Keratinocyte (primary cell): ENCODE results near the gene SSTR3. TPM values are rescaled to one million over a fixed set of nuclear protein-coding genes. Genes with fewer than 3 reads are reported as not detected.

Experiments
- DNase-seq: peaks from one replicate; pipeline ENCODE4 v3.0.0-alpha.2; 2011; ENCODE audit warnings: low read depth, missing footprints, low spot score
- FAIRE-seq: peaks from 2 replicates; lab custom pipeline; 2011; peaks lifted over from hg19 to GRCh38; lab: Jason Lieb, UNC
- H2AFZ ChIP-seq: 2 replicates; pipeline ENCODE4 v1.6.0; 2012; ENCODE audit warnings: low read length, control low read depth, inconsistent platforms; ENCODE audit not compliant: control insufficient read depth
- H3K27ac ChIP-seq: 2 replicates; pipeline ENCODE4 v1.5.1; 2011; ENCODE audit warnings: low read length; ENCODE audit not compliant: control insufficient read depth, insufficient read depth
- H3K27me3 ChIP-seq: 3 replicates; pipeline ENCODE4 v1.6.0; 2011; ENCODE audit warnings: low read length; ENCODE audit not compliant: control insufficient read depth, insufficient read depth; ENCODE audit errors: extremely low read depth
- H3K36me3 ChIP-seq, 2 experiments: 2 replicates in 1 of 2; 3 replicates in 1 of 2; pipeline ENCODE4 v1.5.1; 2011; ENCODE audit warnings: low read length in 2 of 2, mild to moderate bottlenecking in 1 of 2; ENCODE audit not compliant: control insufficient read depth in 2 of 2, insufficient read depth in 2 of 2; ENCODE audit errors: extremely low read depth in 1 of 2
- H3K4me1 ChIP-seq: 3 replicates; pipeline ENCODE4 v1.5.1; 2011; ENCODE audit warnings: low read length; ENCODE audit not compliant: control insufficient read depth, insufficient read depth; ENCODE audit errors: extremely low read depth
- H3K4me2 ChIP-seq: 3 replicates; pipeline ENCODE4 v1.6.0; 2011; ENCODE audit warnings: low read depth, low read length; ENCODE audit not compliant: control insufficient read depth, insufficient read depth; ENCODE audit errors: extremely low read depth
- H3K4me3 ChIP-seq, 3 experiments: fragments of 200-600 bp in 1 of 3; sonication (generic) in 1 of 3; 2 replicates in 2 of 3; 3 replicates in 1 of 3; pipeline ENCODE4 v1.5.1; 2011 to 2016; ENCODE audit warnings: low read length in 3 of 3, mild to moderate bottlenecking in 3 of 3, control low read depth in 2 of 3, inconsistent platforms in 1 of 3, low read depth in 1 of 3, mixed read lengths in 1 of 3, mixed run types in 1 of 3, moderate library complexity in 1 of 3; ENCODE audit not compliant: control insufficient read depth in 2 of 3, insufficient read depth in 2 of 3; ENCODE audit errors: extremely low read depth in 1 of 3
- H3K79me2 ChIP-seq: 2 replicates; pipeline ENCODE4 v1.6.0; 2012; ENCODE audit warnings: low read length; ENCODE audit not compliant: control insufficient read depth, insufficient read depth
- H3K9ac ChIP-seq: 3 replicates; pipeline ENCODE4 v1.6.0; 2011; ENCODE audit warnings: low read length; ENCODE audit not compliant: control insufficient read depth, insufficient read depth; ENCODE audit errors: extremely low read depth
- H3K9me1 ChIP-seq: 3 replicates; pipeline ENCODE4 v1.6.0; 2011; ENCODE audit warnings: low read length; ENCODE audit not compliant: control insufficient read depth, insufficient read depth; ENCODE audit errors: extremely low read depth
- H3K9me3 ChIP-seq: 2 replicates; pipeline ENCODE4 v1.5.1; 2012; ENCODE audit warnings: low read depth, low read length; ENCODE audit not compliant: control insufficient read depth
- H4K20me1 ChIP-seq: 3 replicates; pipeline ENCODE4 v1.6.0; 2011; ENCODE audit warnings: low read length; ENCODE audit not compliant: control insufficient read depth, insufficient read depth; ENCODE audit errors: extremely low read depth
- EZH2 ChIP-seq: IDR thresholded peaks from one replicate; pipeline ENCODE4 v1.6.1; 2012; ENCODE audit warnings: inconsistent platforms, mild to moderate bottlenecking, low read length, moderate library complexity
- dilution Hi-C: fragments of 300-500 bp; cut with MboI; formaldehyde crosslinking; loops from one replicate; pipeline ENCODE4 v1.7.0; 2020; ENCODE audit warnings: low sequenced_read_pairs; ENCODE audit not compliant: extremely low pct_ligation_motif_present
- polyA plus RNA-seq, 5 experiments: library from polyadenylated mRNA; depleted of rRNA in 3 of 5; stranded (reverse) in 3 of 5; stranded (forward) in 1 of 5; unstranded in 1 of 5; fragments of >200 nt; gene quantifications; 1 replicate in 1 of 5; 2 replicates in 3 of 5; 3 replicates in 1 of 5; pipeline versions ENCODE4 v1.2.1 to v1.2.3, GENCODE V29; 2011 to 2012; ENCODE audit warnings: missing spikeins in 2 of 5, low read depth in 1 of 5, low replicate concordance in 1 of 5
- TF ChIP-seq, protein P1 (sequence below), 3 experiments: IDR thresholded peaks in 1 of 3; conservative IDR thresholded peaks in 1 of 3; optimal IDR thresholded peaks in 1 of 3; 2 replicates in 2 of 3; 3 replicates in 1 of 3; pipeline versions ENCODE3 to v1.5.1; 2011; ENCODE audit warnings: low read length in 3 of 3, mild to moderate bottlenecking in 3 of 3, moderate library complexity in 2 of 3, control low read depth in 1 of 3, inconsistent platforms in 1 of 3; ENCODE audit not compliant: insufficient read depth in 2 of 3; ENCODE audit errors: extremely low read depth in 1 of 3

The SSTR3 gene
- polyA plus RNA-seq, 1 donor (not counting 4 experiments of a cell fraction or from before 2014, with no cell fraction given), result not detected

DNA sequence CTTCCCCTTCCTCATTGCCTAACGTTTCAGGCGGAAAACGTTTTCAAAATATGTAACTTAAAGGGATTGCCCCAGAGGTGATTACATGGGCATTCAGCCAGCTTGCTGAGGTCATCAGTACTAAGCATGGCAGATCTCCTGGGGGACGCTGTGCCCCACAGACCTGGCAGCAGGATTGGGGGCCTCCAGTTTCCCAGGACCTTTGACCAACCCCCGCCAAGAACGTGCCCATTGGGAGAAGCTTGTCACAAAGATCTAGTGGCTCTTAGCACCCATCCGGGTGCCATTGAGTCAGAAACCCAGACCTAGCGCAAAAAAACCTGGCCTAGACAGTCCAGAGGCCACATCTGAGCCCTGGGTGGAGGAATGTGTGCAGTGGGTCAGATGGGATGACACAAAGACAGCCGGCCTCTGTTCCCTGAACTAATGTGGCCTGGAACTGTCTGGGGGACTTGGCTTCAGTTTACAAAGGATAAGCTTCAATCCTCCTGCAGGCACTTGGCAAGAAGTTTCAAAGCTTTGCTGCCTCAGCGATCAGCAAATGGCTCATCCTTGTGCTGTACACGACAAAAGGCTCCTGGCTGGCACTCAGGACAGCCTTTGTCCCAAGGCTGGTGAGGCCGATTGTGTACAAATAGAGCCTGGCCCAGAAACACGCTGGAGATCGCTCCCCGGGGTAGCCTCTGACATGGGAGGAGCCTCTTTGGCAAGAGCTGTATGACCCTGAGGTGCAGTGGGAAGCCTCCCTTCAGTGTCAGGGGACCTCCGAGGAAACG lies 33.7 kb downstream of the SSTR3 start:
- no peak for FAIRE-seq
- H3K4me2 ChIP-seq, result no peak overlapping the region

DNA sequence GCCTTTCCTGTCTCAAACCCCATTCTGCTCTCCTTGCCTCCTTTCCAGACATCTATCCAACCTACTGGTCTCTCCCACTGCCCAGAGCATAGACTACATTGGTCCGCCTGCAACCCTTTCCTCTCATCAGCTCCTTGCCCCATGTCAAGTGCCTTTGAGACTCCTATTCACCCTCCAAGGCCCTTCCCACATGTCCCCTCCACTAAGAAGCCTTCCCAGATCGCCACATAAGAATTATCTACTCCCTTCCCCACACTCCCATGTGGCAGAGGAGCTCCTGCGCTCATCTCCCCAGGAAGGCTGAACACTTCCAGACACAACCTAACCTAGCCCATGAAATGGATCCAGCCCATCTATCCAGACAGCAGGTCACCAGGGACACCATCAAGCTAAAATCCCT lies 34.5 kb downstream of the SSTR3 start:
- FAIRE-seq (no peak), DNase-seq (no peak)
- dilution Hi-C loops, result no loop called here
- TF ChIP-seq EZH2, result no peak
- TF ChIP-seq, protein P1, sequence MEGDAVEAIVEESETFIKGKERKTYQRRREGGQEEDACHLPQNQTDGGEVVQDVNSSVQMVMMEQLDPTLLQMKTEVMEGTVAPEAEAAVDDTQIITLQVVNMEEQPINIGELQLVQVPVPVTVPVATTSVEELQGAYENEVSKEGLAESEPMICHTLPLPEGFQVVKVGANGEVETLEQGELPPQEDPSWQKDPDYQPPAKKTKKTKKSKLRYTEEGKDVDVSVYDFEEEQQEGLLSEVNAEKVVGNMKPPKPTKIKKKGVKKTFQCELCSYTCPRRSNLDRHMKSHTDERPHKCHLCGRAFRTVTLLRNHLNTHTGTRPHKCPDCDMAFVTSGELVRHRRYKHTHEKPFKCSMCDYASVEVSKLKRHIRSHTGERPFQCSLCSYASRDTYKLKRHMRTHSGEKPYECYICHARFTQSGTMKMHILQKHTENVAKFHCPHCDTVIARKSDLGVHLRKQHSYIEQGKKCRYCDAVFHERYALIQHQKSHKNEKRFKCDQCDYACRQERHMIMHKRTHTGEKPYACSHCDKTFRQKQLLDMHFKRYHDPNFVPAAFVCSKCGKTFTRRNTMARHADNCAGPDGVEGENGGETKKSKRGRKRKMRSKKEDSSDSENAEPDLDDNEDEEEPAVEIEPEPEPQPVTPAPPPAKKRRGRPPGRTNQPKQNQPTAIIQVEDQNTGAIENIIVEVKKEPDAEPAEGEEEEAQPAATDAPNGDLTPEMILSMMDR (optimal IDR thresholded peaks at IDR 0.05 in 1 of 3, IDR thresholded peaks at IDR 0.05 in 1 of 3, conservative IDR thresholded peaks at IDR 0.05 in 1 of 3; ENCODE audit: extremely low read depth in 1 of 3, insufficient read depth in 2 of 3, low read length in 3 of 3), result no peak
- no peak overlapping the region for H3K4me2 ChIP-seq
- no peak overlapping the region for H2AFZ ChIP-seq
- no peak overlapping the region for H3K4me3 ChIP-seq
- no peaks in the 10 kb centered on the region for H3K9me3 ChIP-seq
- no peak overlapping the region for H3K27ac ChIP-seq
- H3K9me1 ChIP-seq, result no peaks in the 10 kb centered on the region
- peaks cover 1 to 8% of the 10 kb centered on the region in 2 experiments for H3K36me3 ChIP-seq
- no peaks in the 10 kb centered on the region for H3K79me2 ChIP-seq
- H3K27me3 ChIP-seq, result no peaks in the 10 kb centered on the region
- no peaks in the 10 kb centered on the region for H4K20me1 ChIP-seq
- H3K9ac ChIP-seq, result no peak overlapping the region
- peaks cover 14% of the 10 kb centered on the region for H3K4me1 ChIP-seq

More for the DNA sequence above, 33.7 kb downstream of the SSTR3 start:
- DNase-seq, result no peak
- H3K9ac ChIP-seq, result no peak overlapping the region
- no peak overlapping the region for H3K4me3 ChIP-seq
- dilution Hi-C loops, result no loop called here
- H3K9me3 ChIP-seq, result no peaks in the 10 kb centered on the region
- H3K27ac ChIP-seq, result no peak overlapping the region
- no peak overlapping the region for H2AFZ ChIP-seq
- H3K36me3 ChIP-seq, result peaks cover 5 to 10% of the 10 kb centered on the region in 2 experiments
- TF ChIP-seq, protein P1 (optimal IDR thresholded peaks at IDR 0.05 in 1 of 3, IDR thresholded peaks at IDR 0.05 in 1 of 3, conservative IDR thresholded peaks at IDR 0.05 in 1 of 3; ENCODE audit: extremely low read depth in 1 of 3, insufficient read depth in 2 of 3, low read length in 3 of 3), result no peak
- TF ChIP-seq EZH2, result no peak
- no peaks in the 10 kb centered on the region for H3K27me3 ChIP-seq
- no peaks in the 10 kb centered on the region for H4K20me1 ChIP-seq
- H3K4me1 ChIP-seq, result peaks cover 14% of the 10 kb centered on the region
- H3K79me2 ChIP-seq, result no peaks in the 10 kb centered on the region
- H3K9me1 ChIP-seq, result no peaks in the 10 kb centered on the region
